Stimulated activated CD8-positive, alpha-beta memory T cell treated with anti-CD3 and anti-CD28 coated beads, Interleukin-2, amount 100 ng/mL, for 1 hour (primary cell): ENCODE results near the gene SLC10A3.

Experiments
- DNase-seq, 2 donors: peaks; one replicate each; pipeline ENCODE4 v3.0.0-alpha.2; 2020; ENCODE audit warnings: low read depth in 2 of 2

Gene SLC10A3

GRCh38 chrX:154440623-154441357 lies 49.6 kb downstream of the SLC10A3 start:
- no peak for DNase-seq

GRCh38 chrX:154439841-154440240 lies 50.6 kb downstream of the SLC10A3 start:
- no peak for DNase-seq

DNA sequence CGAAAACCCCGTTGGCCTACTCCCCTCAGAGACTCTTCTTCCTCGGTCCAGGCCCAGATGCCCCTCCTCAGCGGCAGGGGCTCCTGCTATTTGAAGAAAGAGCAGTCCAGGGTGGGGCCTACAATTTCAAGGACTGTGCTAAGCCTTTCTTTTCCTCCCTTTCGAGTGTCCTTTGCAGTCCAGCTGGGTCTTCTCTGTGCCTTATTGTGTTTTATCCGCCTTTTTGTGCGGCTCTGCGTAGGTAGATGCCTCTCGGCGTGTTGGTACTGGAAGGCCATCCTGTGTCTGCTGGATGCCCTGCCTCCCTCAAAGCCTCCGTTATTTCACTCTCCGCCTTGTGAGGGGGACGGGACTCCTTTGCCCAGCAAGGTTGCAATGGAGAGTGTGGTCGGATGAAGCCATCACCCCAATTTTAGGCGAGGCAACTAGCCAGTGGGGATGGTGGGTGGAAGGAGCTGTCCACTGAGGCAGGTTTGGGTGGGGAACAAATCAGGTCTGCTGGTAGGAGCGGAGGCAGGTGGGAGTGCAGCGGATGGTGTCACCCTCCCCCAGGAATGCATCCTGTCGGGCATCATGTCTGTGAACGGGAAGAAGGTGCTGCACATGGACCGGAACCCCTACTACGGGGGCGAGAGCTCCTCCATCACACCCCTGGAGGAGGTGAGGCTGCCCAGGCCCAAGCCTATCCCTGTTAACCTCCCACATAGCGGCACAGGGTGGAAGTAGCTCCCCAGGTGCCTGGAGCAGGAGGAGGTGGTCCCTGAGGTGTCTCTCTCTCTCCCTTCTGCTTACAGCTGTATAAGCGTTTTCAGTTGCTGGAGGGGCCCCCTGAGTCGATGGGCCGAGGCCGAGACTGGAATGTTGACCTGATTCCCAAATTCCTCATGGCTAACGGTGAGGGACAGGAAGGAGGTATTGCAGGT lies 52.2 kb downstream of the SLC10A3 start:
- DNase-seq: no peak
